HG03342 (cell line): ENCODE data around the gene ZNF691.

Experiments used
- ATAC-seq: cut with Tn5 transposase; IDR thresholded peaks from one replicate; pipeline ENCODE4 v1.9.1; 2021; ENCODE audit warnings: mild to moderate bottlenecking, moderate library complexity; ENCODE audit not compliant: unreplicated experiment

The ZNF691 gene

GRCh38 chr1:42832641-42833240 is 13.7 kb upstream of the ZNF691 start:
- no peak for ATAC-seq

- no peak for ATAC-seq
These were observed 12.4 kb upstream of the ZNF691 start for GRCh38 chr1:42833981-42834380.

GRCh38 chr1:42834803-42835202 is 11.6 kb upstream of the ZNF691 start:
- no peak for ATAC-seq

- no peak for ATAC-seq
These were observed 11.0 kb upstream of the ZNF691 start for GRCh38 chr1:42835422-42835821.

GRCh38 chr1:42837709-42838108 is 8.7 kb upstream of the ZNF691 start:
- ATAC-seq: no peak

- ATAC-seq: no peak
These were observed 7.8 kb upstream of the ZNF691 start for GRCh38 chr1:42838482-42839190.

- no peak for ATAC-seq
These were observed 5.4 kb upstream of the ZNF691 start for GRCh38 chr1:42841010-42841409.

GRCh38 chr1:42841440-42842147 is 4.8 kb upstream of the ZNF691 start:
- no peak for ATAC-seq

- ATAC-seq: no peak
These were observed 1.7 kb upstream of the ZNF691 start for GRCh38 chr1:42844592-42845140.

- ATAC-seq: no peak
These were observed 1.2 kb upstream of the ZNF691 start for GRCh38 chr1:42845193-42845592.

GRCh38 chr1:42845866-42846256 is 552 bp upstream of the ZNF691 start:
- ATAC-seq: no peak

- no peak for ATAC-seq
These were observed 740 bp downstream of the ZNF691 start for GRCh38 chr1:42847111-42847595.

- ATAC-seq: no peak
These were observed 1.5 kb downstream of the ZNF691 start for GRCh38 chr1:42847721-42848460.

GRCh38 chr1:42848823-42849537 is 2.6 kb downstream of the ZNF691 start:
- no peak for ATAC-seq

GRCh38 chr1:42849944-42850343 is 3.5 kb downstream of the ZNF691 start:
- no peak for ATAC-seq

- ATAC-seq: no peak
These were observed 5.0 kb downstream of the ZNF691 start for GRCh38 chr1:42851420-42851819.

GRCh38 chr1:42851960-42852607 is 5.7 kb downstream of the ZNF691 start:
- ATAC-seq: no peak

GRCh38 chr1:42852608-42852980 is 6.2 kb downstream of the ZNF691 start:
- no peak for ATAC-seq

GRCh38 chr1:42853116-42853884 is 6.9 kb downstream of the ZNF691 start:
- no peak for ATAC-seq
